Breast epithelium (tissue), 3 donors: Measurements from ENCODE around the gene PIK3R5.

ENCODE experiments used
- POLR2A ChIP-seq: fragments of 450-650 bp; IDR thresholded peaks from one replicate; pipeline ENCODE4 v1.6.1; 2016; ENCODE audit warnings: antibody characterized with exemption, mild to moderate bottlenecking, moderate library complexity
- TF ChIP-seq, protein P1 (sequence below), 3 donors: fragments of 450-650 bp; IDR thresholded peaks; one replicate each; pipeline ENCODE4 v1.5.1; 2016 to 2017; ENCODE audit warnings: antibody characterized with exemption in 3 of 3, mild to moderate bottlenecking in 3 of 3, moderate library complexity in 3 of 3

DNA sequence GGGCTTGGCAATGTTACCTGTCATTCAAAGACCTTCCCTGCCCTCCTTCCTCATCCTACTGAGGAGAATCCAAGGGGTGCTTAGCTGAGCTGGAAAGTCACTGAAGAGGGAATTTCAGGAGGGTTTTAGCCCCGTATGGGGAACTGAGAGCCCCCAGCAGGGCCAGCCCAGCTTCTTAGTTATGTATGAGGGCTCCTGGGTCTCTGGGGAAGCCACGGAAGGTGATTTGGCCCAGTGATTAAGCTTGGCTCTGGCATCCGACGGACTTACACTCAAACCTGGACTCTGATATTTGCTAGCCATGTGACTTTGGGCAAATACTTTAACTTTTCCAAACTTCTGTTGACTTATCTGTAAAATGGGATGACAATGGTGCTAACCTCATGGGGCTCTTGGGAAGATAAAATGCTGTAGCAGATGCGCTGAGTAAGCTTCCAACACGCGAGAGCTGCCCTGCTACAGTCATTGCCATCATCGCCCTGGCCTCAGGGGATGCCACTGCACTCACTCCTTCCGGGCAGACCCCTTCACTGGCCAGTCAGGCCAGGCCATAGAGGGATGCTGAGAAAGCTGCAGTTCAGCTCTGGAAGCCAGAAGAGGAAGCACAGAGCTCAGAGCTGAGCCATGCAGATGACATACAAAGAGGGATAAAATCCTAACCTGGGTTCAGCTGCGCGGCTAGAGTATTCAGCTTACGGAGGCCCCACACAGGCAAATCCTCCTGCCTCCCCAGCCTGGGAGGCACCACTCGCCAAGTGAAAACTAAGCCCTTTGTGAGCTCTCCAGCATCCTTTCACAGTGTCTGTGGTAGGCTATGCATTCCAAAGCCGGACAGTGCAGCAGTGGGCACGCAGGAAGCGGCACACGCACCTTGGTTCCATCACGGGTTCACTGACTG lies 53.2 kb downstream of the PIK3R5 start:
- TF ChIP-seq, protein P1, sequence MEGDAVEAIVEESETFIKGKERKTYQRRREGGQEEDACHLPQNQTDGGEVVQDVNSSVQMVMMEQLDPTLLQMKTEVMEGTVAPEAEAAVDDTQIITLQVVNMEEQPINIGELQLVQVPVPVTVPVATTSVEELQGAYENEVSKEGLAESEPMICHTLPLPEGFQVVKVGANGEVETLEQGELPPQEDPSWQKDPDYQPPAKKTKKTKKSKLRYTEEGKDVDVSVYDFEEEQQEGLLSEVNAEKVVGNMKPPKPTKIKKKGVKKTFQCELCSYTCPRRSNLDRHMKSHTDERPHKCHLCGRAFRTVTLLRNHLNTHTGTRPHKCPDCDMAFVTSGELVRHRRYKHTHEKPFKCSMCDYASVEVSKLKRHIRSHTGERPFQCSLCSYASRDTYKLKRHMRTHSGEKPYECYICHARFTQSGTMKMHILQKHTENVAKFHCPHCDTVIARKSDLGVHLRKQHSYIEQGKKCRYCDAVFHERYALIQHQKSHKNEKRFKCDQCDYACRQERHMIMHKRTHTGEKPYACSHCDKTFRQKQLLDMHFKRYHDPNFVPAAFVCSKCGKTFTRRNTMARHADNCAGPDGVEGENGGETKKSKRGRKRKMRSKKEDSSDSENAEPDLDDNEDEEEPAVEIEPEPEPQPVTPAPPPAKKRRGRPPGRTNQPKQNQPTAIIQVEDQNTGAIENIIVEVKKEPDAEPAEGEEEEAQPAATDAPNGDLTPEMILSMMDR (IDR thresholded peaks at IDR 0.05) = no peak
- no peak for TF ChIP-seq POLR2A
